Chondrocyte (in vitro differentiated cells): Measurements from ENCODE around the gene AMIGO2. TPM values are rescaled to one million over a fixed set of nuclear protein-coding genes. Genes with fewer than 3 reads are reported as not detected.

ENCODE experiments used
- DNase-seq: peaks from one replicate; pipeline ENCODE4 v3.0.0; 2021; ENCODE audit warnings: mixed read lengths, low spot score
- H3K27ac Mint-ChIP-seq: one replicate; pipeline ENCODE4 v1.8.0; 2021; ENCODE audit warnings: mild to moderate bottlenecking, moderate library complexity, mixed read lengths; ENCODE audit not compliant: unreplicated experiment
- H3K27me3 Mint-ChIP-seq: 2 replicates; pipeline ENCODE4 v1.8.0; 2021; ENCODE audit warnings: low read depth, mixed read lengths
- H3K36me3 Mint-ChIP-seq: 2 replicates; pipeline ENCODE4 v1.8.0; 2021; ENCODE audit warnings: low read depth, mixed read lengths
- H3K4me1 Mint-ChIP-seq: 2 replicates; pipeline ENCODE4 v1.8.0; 2021; ENCODE audit warnings: low read depth, mild to moderate bottlenecking, mixed read lengths
- H3K4me3 Mint-ChIP-seq: one replicate; pipeline ENCODE4 v1.8.0; 2021; ENCODE audit warnings: mild to moderate bottlenecking, moderate library complexity, mixed read lengths; ENCODE audit not compliant: unreplicated experiment
- H3K9me3 Mint-ChIP-seq: 2 replicates; pipeline ENCODE4 v1.8.0; 2021; ENCODE audit warnings: low read depth, mixed read lengths
- CTCF ChIP-seq: fragments of 200-600 bp; sonication (generic); IDR thresholded peaks from 2 replicates; pipeline ENCODE4 v1.5.0; 2021; ENCODE audit warnings: antibody characterized with exemption, mild to moderate bottlenecking, moderate library complexity
- total RNA-seq: library from RNA; stranded (reverse); gene quantifications from 3 replicates; pipeline ENCODE4 v1.2.1, GENCODE V29; 2021

The AMIGO2 gene
- total RNA-seq, 1 donor from 2014 or later: 153 TPM

GRCh38 chr12:47035484-47035883, 44.3 kb downstream of the AMIGO2 start:
- no peaks in the 10 kb centered on the region for H3K9me3 Mint-ChIP-seq
- no peak overlapping the region for H3K4me3 Mint-ChIP-seq

GRCh38 chr12:47034661-47035060, 45.1 kb downstream of the AMIGO2 start:
- H3K36me3 Mint-ChIP-seq: no peaks in the 10 kb centered on the region
- DNase-seq: no peak

More at GRCh38 chr12:47035484-47035883, 44.3 kb downstream of the AMIGO2 start:
- Mint-ChIP-seq H3K4me1 (peaks cover 37% of the 10 kb centered on the region), H3K27ac (no peak overlapping the region), H3K36me3 (no peaks in the 10 kb centered on the region), H3K27me3 (no peaks in the 10 kb centered on the region)
- no peak for TF ChIP-seq CTCF
- DNase-seq: no peak

GRCh38 chr12:47033789-47034555, 45.8 kb downstream of the AMIGO2 start:
- Mint-ChIP-seq H3K9me3 (no peaks in the 10 kb centered on the region), H3K4me3 (no peak overlapping the region), H3K4me1 (peaks cover 40% of the 10 kb centered on the region), H3K27ac (no peak overlapping the region), H3K27me3 (no peaks in the 10 kb centered on the region), H3K36me3 (no peaks in the 10 kb centered on the region)
- DNase-seq: no peak
- TF ChIP-seq CTCF: no peak

More at GRCh38 chr12:47034661-47035060, 45.1 kb downstream of the AMIGO2 start:
- Mint-ChIP-seq H3K27ac (no peak overlapping the region), H3K4me3 (no peak overlapping the region), H3K4me1 (peaks cover 37% of the 10 kb centered on the region), H3K9me3 (no peaks in the 10 kb centered on the region), H3K27me3 (no peaks in the 10 kb centered on the region)
- no peak for TF ChIP-seq CTCF

DNA sequence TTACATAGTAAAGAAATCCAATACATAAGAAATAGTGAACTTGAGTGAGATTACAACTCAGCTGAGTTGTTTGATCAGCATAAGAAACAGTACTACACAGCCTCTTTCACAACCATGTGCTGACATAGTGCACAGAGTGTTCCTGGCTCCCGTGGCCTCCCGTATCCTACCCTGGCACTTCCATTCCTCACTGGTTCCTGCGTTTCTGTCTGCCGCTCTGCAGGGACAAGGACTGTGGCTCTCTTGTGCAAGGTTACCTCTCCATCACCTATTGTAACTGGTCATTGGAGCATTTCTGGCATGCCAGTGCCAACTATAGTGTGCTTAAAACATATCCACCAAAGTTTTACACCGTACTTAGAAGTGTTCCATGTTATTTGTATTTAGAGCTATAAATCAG, 46.7 kb downstream of the AMIGO2 start:
- no peak for TF ChIP-seq CTCF
- no peaks in the 10 kb centered on the region for H3K9me3 Mint-ChIP-seq
- H3K4me1 Mint-ChIP-seq: peaks cover 34% of the 10 kb centered on the region
- H3K4me3 Mint-ChIP-seq: no peak overlapping the region
- DNase-seq: no peak
- H3K27ac Mint-ChIP-seq: peak overlapping the region; percentile 52
- no peaks in the 10 kb centered on the region for H3K27me3 Mint-ChIP-seq
- no peaks in the 10 kb centered on the region for H3K36me3 Mint-ChIP-seq

DNA sequence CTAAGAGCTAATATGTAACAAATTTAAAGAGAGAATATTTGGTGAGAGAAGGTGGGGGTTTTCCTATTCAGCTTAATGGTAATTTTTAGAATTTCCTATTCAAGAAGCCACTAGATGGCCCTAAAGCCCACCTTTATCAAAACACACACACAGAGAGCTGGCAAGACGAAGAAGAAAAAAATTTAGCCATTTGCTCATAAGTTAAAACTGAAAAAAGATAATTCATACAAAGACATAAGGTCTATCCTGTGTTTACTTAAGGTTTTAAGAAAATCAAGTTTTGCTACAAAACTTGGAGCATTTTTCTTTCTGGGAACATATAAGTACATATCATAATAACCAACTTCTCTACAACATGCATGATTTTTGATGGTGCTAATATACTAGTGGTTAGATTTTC, 47.1 kb downstream of the AMIGO2 start:
- no peak overlapping the region for H3K4me3 Mint-ChIP-seq
- TF ChIP-seq CTCF: peak; percentile 91
- H3K36me3 Mint-ChIP-seq: no peaks in the 10 kb centered on the region
- H3K27me3 Mint-ChIP-seq: no peaks in the 10 kb centered on the region
- H3K27ac Mint-ChIP-seq: no peak overlapping the region
- DNase-seq: no peak
- H3K9me3 Mint-ChIP-seq: no peaks in the 10 kb centered on the region
- H3K4me1 Mint-ChIP-seq: peaks cover 34% of the 10 kb centered on the region
